Spleen (tissue), 7 donors: Measurements from ENCODE around the gene DCTN2.

ENCODE experiments used
- POLR2A ChIP-seq, 3 donors: fragments of 450-650 bp; IDR thresholded peaks; one replicate each; pipeline ENCODE4 v1.5.1; 2017; ENCODE audit warnings: antibody characterized with exemption in 3 of 3, mild to moderate bottlenecking in 1 of 3
- POLR2AphosphoS5 ChIP-seq, 3 donors: sonication (generic); formaldehyde crosslinking; IDR thresholded peaks; one replicate each; pipeline ENCODE4 v1.5.1; 2017; ENCODE audit warnings: antibody characterized with exemption in 3 of 3
- TF ChIP-seq, protein P1 (sequence below), 11 experiments: fragments of 200-600 bp in 7 of 11; fragments of 450-650 bp in 4 of 11; sonication (generic) in 4 of 11; IDR thresholded peaks in 8 of 11; conservative IDR thresholded peaks in 3 of 11; 1 replicate in 7 of 11; 2 replicates in 4 of 11; pipeline versions ENCODE4 v1.4.0 to v1.8.0; 2016 to 2021; ENCODE audit warnings: antibody characterized with exemption in 11 of 11, inconsistent platforms in 4 of 11, mild to moderate bottlenecking in 1 of 11
- donor health status: DM: no; HTN: no; CAD: no; lungs with moderate emphysema.
- donor health status: DM: no; HTN: no; CAD: no.
- donor health status: DM: no; HTN: no; CAD: no.

DNA sequence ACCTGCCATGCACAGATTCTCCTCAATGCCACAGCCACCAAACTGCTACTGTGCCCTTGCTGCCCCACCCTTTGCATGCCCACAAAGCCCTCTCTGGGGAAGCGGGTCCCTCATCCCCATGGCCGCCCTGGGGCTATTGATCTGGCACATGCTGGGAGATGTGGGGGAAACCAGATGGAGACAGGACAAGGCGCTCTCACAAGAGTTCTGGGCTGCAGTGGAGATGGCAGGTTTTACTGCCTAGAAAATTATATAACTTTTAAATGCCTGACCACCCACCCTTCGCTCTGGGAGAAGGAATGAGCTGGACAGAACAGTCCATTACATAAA, 33.4 kb upstream of the DCTN2 start:
- no peak for TF ChIP-seq POLR2A (IDR thresholded peaks at IDR 0.05)
- TF ChIP-seq, protein P1, sequence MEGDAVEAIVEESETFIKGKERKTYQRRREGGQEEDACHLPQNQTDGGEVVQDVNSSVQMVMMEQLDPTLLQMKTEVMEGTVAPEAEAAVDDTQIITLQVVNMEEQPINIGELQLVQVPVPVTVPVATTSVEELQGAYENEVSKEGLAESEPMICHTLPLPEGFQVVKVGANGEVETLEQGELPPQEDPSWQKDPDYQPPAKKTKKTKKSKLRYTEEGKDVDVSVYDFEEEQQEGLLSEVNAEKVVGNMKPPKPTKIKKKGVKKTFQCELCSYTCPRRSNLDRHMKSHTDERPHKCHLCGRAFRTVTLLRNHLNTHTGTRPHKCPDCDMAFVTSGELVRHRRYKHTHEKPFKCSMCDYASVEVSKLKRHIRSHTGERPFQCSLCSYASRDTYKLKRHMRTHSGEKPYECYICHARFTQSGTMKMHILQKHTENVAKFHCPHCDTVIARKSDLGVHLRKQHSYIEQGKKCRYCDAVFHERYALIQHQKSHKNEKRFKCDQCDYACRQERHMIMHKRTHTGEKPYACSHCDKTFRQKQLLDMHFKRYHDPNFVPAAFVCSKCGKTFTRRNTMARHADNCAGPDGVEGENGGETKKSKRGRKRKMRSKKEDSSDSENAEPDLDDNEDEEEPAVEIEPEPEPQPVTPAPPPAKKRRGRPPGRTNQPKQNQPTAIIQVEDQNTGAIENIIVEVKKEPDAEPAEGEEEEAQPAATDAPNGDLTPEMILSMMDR (IDR thresholded peaks at IDR 0.05 in 8 of 11, conservative IDR thresholded peaks at IDR 0.05 in 3 of 11), result no peak
- TF ChIP-seq POLR2AphosphoS5 (IDR thresholded peaks at IDR 0.05), result no peak
